Esophagus squamous epithelium (tissue), 5 donors: ENCODE measurements around the gene HSPA12A. TPM values are rescaled to one million over a fixed set of nuclear protein-coding genes. Genes with fewer than 3 reads are reported as not detected.

Source experiments
- DNase-seq: peaks from one replicate; lab custom pipeline; 2025; lab: John Stamatoyannopoulos, UW
- H3K27ac ChIP-seq, 4 donors: fragments of 200-600 bp; sonication (generic); one replicate each; pipeline ENCODE4 v1.5.1; 2016 to 2019; ENCODE audit warnings: mild to moderate bottlenecking in 1 of 4
- H3K27me3 ChIP-seq, 4 donors: fragments of 200-600 bp; sonication (generic); 1 replicate in 3 of 4; 2 replicates in 1 of 4; pipeline versions ENCODE4 v1.5.1 to v1.6.0; 2017 to 2021; ENCODE audit warnings: antibody characterized with exemption in 1 of 4
- H3K36me3 ChIP-seq, 3 donors: fragments of 200-600 bp; sonication (generic); one replicate each; pipeline ENCODE4 v1.5.1; 2016 to 2019
- H3K4me1 ChIP-seq, 3 donors: fragments of 200-600 bp; sonication (generic); one replicate each; pipeline ENCODE4 v1.5.1; 2017 to 2019
- H3K4me3 ChIP-seq, 4 donors: fragments of 200-600 bp; sonication (generic); 1 replicate in 3 of 4; 2 replicates in 1 of 4; pipeline ENCODE4 v1.5.1; 2016 to 2019; ENCODE audit warnings: mild to moderate bottlenecking in 2 of 4, moderate library complexity in 1 of 4
- H3K9me3 ChIP-seq, 3 donors: fragments of 200-600 bp; sonication (generic); one replicate each; pipeline ENCODE4 v1.5.1; 2016 to 2019
- CTCF ChIP-seq, 6 experiments: fragments of 450-650 bp in 4 of 6; fragments of 200-600 bp in 2 of 6; sonication (generic) in 2 of 6; IDR thresholded peaks; one replicate each; pipeline ENCODE4 v1.5.1; 2016 to 2019; ENCODE audit warnings: antibody characterized with exemption in 6 of 6, mild to moderate bottlenecking in 4 of 6, moderate library complexity in 4 of 6
- POLR2A ChIP-seq, 4 donors: fragments of 450-650 bp; IDR thresholded peaks; one replicate each; pipeline ENCODE4 v1.6.1; 2017; ENCODE audit warnings: antibody characterized with exemption in 4 of 4, mild to moderate bottlenecking in 4 of 4, moderate library complexity in 3 of 4
- WGBS, 2 donors: methylation state at CpG; one replicate each; pipeline ENCODE4 v1.1.5; 2018; 5-methylcytosine and 5-hydroxymethylcytosine counted together
- intact Hi-C: fragments of 100-400 bp; cut with DNase I; formaldehyde crosslinking; loops from one replicate; pipeline ENCODE4 v1.15.0; 2022
- total RNA-seq, 4 donors: library from RNA; depleted of rRNA; stranded (reverse); fragments of >200 nt; gene quantifications; one replicate each; pipeline ENCODE4 v1.1.0, GENCODE V29; 2016
- donor health status: DM: yes; HTN: yes; CAD: no.

The HSPA12A gene
- total RNA-seq, 4 donors from 2014 or later: 1.9 to 5.9 (median 2.3) TPM

- no peak for TF ChIP-seq POLR2A (IDR thresholded peaks at IDR 0.05)
- no peak for TF ChIP-seq CTCF (IDR thresholded peaks at IDR 0.05)
- Histone ChIP-seq H3K27ac (no peak overlapping the region), H3K4me3 (no peak overlapping the region), H3K9me3 (no peaks in the 10 kb centered on the region), H3K4me1 (peaks cover 0 to 20% (median 0%) of the 10 kb centered on the region in 3 donors), H3K27me3 (no peaks in the 10 kb centered on the region), H3K36me3 (no peaks in the 10 kb centered on the region)
- DNase-seq: no peak
- intact Hi-C loops: loop anchor here (10.0 kb wide), 1 partner anchor 491 kb away; no protein-coding TSS in a partner anchor
- WGBS, 2 donors: 89 to 96% methylated on average over 3 to 4 of the region's 11 CpGs
These were observed 58.5 kb downstream of the HSPA12A start for GRCh38 chr10:116683821-116684220.

GRCh38 chr10:116683166-116683565 is 59.2 kb downstream of the HSPA12A start:
- intact Hi-C loops: loop anchor here (10.0 kb wide), 1 partner anchor 492 kb away; no protein-coding TSS in a partner anchor
- no peaks in the 10 kb centered on the region for H3K27me3 ChIP-seq
- 77% methylated on average over 7 of the region's 9 CpGs for WGBS, 2 donors
- H3K27ac ChIP-seq: no peak overlapping the region
- H3K4me3 ChIP-seq: no peak overlapping the region
- H3K36me3 ChIP-seq: no peaks in the 10 kb centered on the region
- H3K4me1 ChIP-seq: peaks cover 0 to 13% (median 0%) of the 10 kb centered on the region in 3 donors
- no peak for TF ChIP-seq POLR2A (IDR thresholded peaks at IDR 0.05)
- no peak for TF ChIP-seq CTCF (IDR thresholded peaks at IDR 0.05)
- H3K9me3 ChIP-seq: no peaks in the 10 kb centered on the region
- DNase-seq: no peak

- Histone ChIP-seq H3K27ac (no peak overlapping the region), H3K27me3 (no peaks in the 10 kb centered on the region), H3K36me3 (peaks cover 0 to 8% (median 0%) of the 10 kb centered on the region in 3 donors), H3K4me3 (no peak overlapping the region), H3K9me3 (no peaks in the 10 kb centered on the region), H3K4me1 (peaks cover 0 to 7% (median 0%) of the 10 kb centered on the region in 3 donors)
- no peak for DNase-seq
- intact Hi-C loops: no loop called here
- TF ChIP-seq POLR2A (IDR thresholded peaks at IDR 0.05) (no peak), CTCF (IDR thresholded peaks at IDR 0.05) (no peak)
- 85 to 93% methylated on average over 13 to 15 of the region's 15 CpGs for WGBS, 2 donors
These were observed 63.0 kb downstream of the HSPA12A start for GRCh38 chr10:116679351-116679750.

GRCh38 chr10:116676633-116677032 is 65.7 kb downstream of the HSPA12A start:
- peaks cover 0 to 8% (median 0%) of the 10 kb centered on the region in 3 donors for H3K36me3 ChIP-seq
- no peaks in the 10 kb centered on the region for H3K4me1 ChIP-seq
- H3K4me3 ChIP-seq: no peak overlapping the region
- no peak for DNase-seq
- no peaks in the 10 kb centered on the region for H3K9me3 ChIP-seq
- intact Hi-C loops: no loop called here
- no peaks in the 10 kb centered on the region for H3K27me3 ChIP-seq
- TF ChIP-seq POLR2A (IDR thresholded peaks at IDR 0.05) (no peak), CTCF (IDR thresholded peaks at IDR 0.05) (no peak)
- WGBS, 2 donors: 78 to 85% methylated on average over 6 to 8 of the region's 8 CpGs
- no peak overlapping the region for H3K27ac ChIP-seq

- DNase-seq: no peak
- no peaks in the 10 kb centered on the region for H3K4me1 ChIP-seq
- H3K9me3 ChIP-seq: no peaks in the 10 kb centered on the region
- 73 to 82% methylated on average over 8 to 10 of the region's 11 CpGs for WGBS, 2 donors
- no peak overlapping the region for H3K4me3 ChIP-seq
- intact Hi-C loops: no loop called here
- H3K27ac ChIP-seq: no peak overlapping the region
- TF ChIP-seq POLR2A (IDR thresholded peaks at IDR 0.05): no peak
- no peak for TF ChIP-seq CTCF (IDR thresholded peaks at IDR 0.05)
- H3K36me3 ChIP-seq: peaks cover 0 to 8% (median 0%) of the 10 kb centered on the region in 3 donors
- H3K27me3 ChIP-seq: no peaks in the 10 kb centered on the region
These were observed 66.2 kb downstream of the HSPA12A start for GRCh38 chr10:116676118-116676517.
